Heart right ventricle (tissue), 16 donors: ENCODE data around the gene NBDY. TPM values are rescaled to one million over a fixed set of nuclear protein-coding genes. Genes with fewer than 3 reads are reported as not detected.

ENCODE experiments used
- ATAC-seq, 8 donors: fragments of 200-7000 bp; cut with Tn5 transposase; one replicate each; pipeline ENCODE4 v1.9.1; 2020; ENCODE audit warnings: mild to moderate bottlenecking in 8 of 8, moderate library complexity in 8 of 8, moderate number of reproducible peaks in 1 of 8
- DNase-seq, 2 donors: peaks; one replicate each; pipeline ENCODE4 v3.0.0-alpha.2; 2020
- H3K27ac ChIP-seq, 10 donors: fragments of 200-600 bp; sonication (generic) in 2 of 10; one replicate each; pipeline versions ENCODE4 v1.5.0 to v1.8.0; 2020 to 2022; ENCODE audit warnings: mild to moderate bottlenecking in 3 of 10
- H3K27me3 ChIP-seq, 7 donors: fragments of 200-600 bp; one replicate each; pipeline ENCODE4 v1.8.0; 2021 to 2022; ENCODE audit warnings: mild to moderate bottlenecking in 2 of 7
- H3K36me3 ChIP-seq, 9 donors: fragments of 200-600 bp; sonication (generic) in 1 of 9; one replicate each; pipeline versions ENCODE4 v1.5.0 to v1.8.0; 2020 to 2022; ENCODE audit warnings: mild to moderate bottlenecking in 2 of 9
- H3K4me1 ChIP-seq, 9 donors: fragments of 200-600 bp; sonication (generic) in 1 of 9; one replicate each; pipeline versions ENCODE4 v1.5.0 to v1.8.0; 2020 to 2022; ENCODE audit warnings: mild to moderate bottlenecking in 4 of 9
- H3K4me3 ChIP-seq, 10 donors: fragments of 200-600 bp; sonication (generic) in 2 of 10; one replicate each; pipeline versions ENCODE4 v1.5.0 to v1.8.0; 2020 to 2022; ENCODE audit warnings: mild to moderate bottlenecking in 7 of 10, moderate library complexity in 2 of 10
- H3K9me3 ChIP-seq, 11 donors: fragments of 200-600 bp in 10 of 11; sonication (generic) in 2 of 11; one replicate each; pipeline versions ENCODE4 v1.5.0 to v1.8.0; 2013 to 2022; ENCODE audit warnings: mild to moderate bottlenecking in 2 of 11, control low read depth in 1 of 11, moderate library complexity in 1 of 11
- CTCF ChIP-seq, 9 donors: fragments of 200-600 bp; sonication (generic) in 2 of 9; IDR thresholded peaks; one replicate each; pipeline versions ENCODE4 v1.5.0 to v1.8.0; 2021 to 2022; ENCODE audit warnings: antibody characterized with exemption in 9 of 9, mild to moderate bottlenecking in 5 of 9, moderate library complexity in 1 of 9
- WGBS, 2 donors: extraction: QIAGEN DNeasy Blood & Tissue Kit; methylation state at CpG; one replicate each; pipeline ENCODE4 v1.1.7; 2013; ENCODE audit warnings: inconsistent platforms in 1 of 2; 5-methylcytosine and 5-hydroxymethylcytosine counted together
- intact Hi-C, 10 donors: fragments of 100-400 bp; cut with DNase I; formaldehyde crosslinking; loops; one replicate each; pipeline versions ENCODE4 v1.11.1 to v1.14.2; 2022
- polyA plus RNA-seq, 2 donors: library from polyadenylated mRNA; stranded (reverse); fragments of 200-250 nt; gene quantifications; one replicate each; pipeline ENCODE4 v1.2.3, GENCODE V29; 2013
- total RNA-seq, 10 donors: library from RNA; stranded (reverse); fragmentation: NEBNext Ultra II Directional in 3 of 10; extraction: Animal tissue kit (Norgen Biotek cat#: 25700) in 3 of 10; gene quantifications; one replicate each; pipeline versions ENCODE4 v1.2.1 to v1.2.4, GENCODE V29; 2021 to 2023
- donor health status: Arrhythmogenic right ventricular cardiomyopathy.
- donor health status: ischemic (EF 13 %, LVEDD 7.1; RV severe dilation, severe dysfunction).
- donor health status: healthy with polysubstance abuse.
- donor health status: DM: no; HTN: yes; CAD: no.
- donor health status: DM: no; HTN: no; CAD: no.
- donor health status: ischemic (EF 25% LVEDD 6.9; RV normal size, moderate dysfunction).
- donor health status: ischemic (EF 25% LVEDD 5.7; RV mildly dilated, moderate dysfunction).
- donor health status: healthy.
- donor health status: DM: yes; HTN: yes; CAD: no.
- donor health status: Ischemic cardiomyopathy.
- donor health status: ischemic (EF 35%, LVEDD 5.7; RV mildly dilated, moderate dysfunction).
- donor health status: nonischemic (EF 11% LVEDD 7.7; RV severe dilation, severe dysfunction).
- donor health status: DM: yes; HTN: yes; CAD: no.
- donor health status: PGD.
- donor health status: ischemic (EF 29% LVEDD 5.4; RV normal size, mild dysfunction).
- donor health status: nonischemic (EF 23%, LVEDD 6.1; RV moderate dilation, normal function).

NBDY gene
- total and polyA plus RNA-seq, 12 donors = 11.4 to 36.7 (median 25.7) TPM

GRCh38 chrX:56798866-56799758 is 70.1 kb downstream of the NBDY start:
- peaks cover 0 to 13% (median 0%) of the 10 kb centered on the region in 7 donors for H3K27me3 ChIP-seq
- no peak for DNase-seq
- H3K36me3 ChIP-seq = no peaks in the 10 kb centered on the region
- peak in 1 of 9 donors; percentile 29 for TF ChIP-seq CTCF (IDR thresholded peaks at IDR 0.05)
- peaks cover 0 to 19% (median 8%) of the 10 kb centered on the region in 9 donors for H3K4me1 ChIP-seq
- intact Hi-C loops = loop anchor here in 1 of 10 donors (2.0 kb wide), 1 partner anchor 182 kb away; no protein-coding TSS in a partner anchor
- H3K27ac ChIP-seq = no peak overlapping the region
- no peaks in the 10 kb centered on the region for H3K9me3 ChIP-seq
- WGBS, 2 donors = 90 to 91% methylated on average over 13 of the region's 13 CpGs
- ATAC-seq = peak in 1 of 8 donors; percentile 46
- H3K4me3 ChIP-seq = no peak overlapping the region

- 71 to 78% methylated on average over 3 of the region's 3 CpGs for WGBS, 2 donors
- no peak overlapping the region for H3K27ac ChIP-seq
- H3K9me3 ChIP-seq = no peaks in the 10 kb centered on the region
- intact Hi-C loops = loop anchor here in 2 of 10 donors (5.0 to 10.0 kb wide), 3 partner anchors 54 to 182 kb away; no protein-coding TSS in a partner anchor
- no peak for TF ChIP-seq CTCF (IDR thresholded peaks at IDR 0.05)
- H3K27me3 ChIP-seq = peaks cover 0 to 13% (median 0%) of the 10 kb centered on the region in 7 donors
- DNase-seq = no peak
- no peak overlapping the region for H3K4me3 ChIP-seq
- ATAC-seq = no peak
- peaks cover 0 to 20% (median 8%) of the 10 kb centered on the region in 9 donors for H3K4me1 ChIP-seq
- H3K36me3 ChIP-seq = no peaks in the 10 kb centered on the region
These were observed 71.3 kb downstream of the NBDY start for GRCh38 chrX:56800307-56800706.

GRCh38 chrX:56800801-56801200 is 71.8 kb downstream of the NBDY start:
- peaks cover 0 to 13% (median 0%) of the 10 kb centered on the region in 7 donors for H3K27me3 ChIP-seq
- H3K27ac ChIP-seq = no peak overlapping the region
- no peak for DNase-seq
- no peak for TF ChIP-seq CTCF (IDR thresholded peaks at IDR 0.05)
- H3K9me3 ChIP-seq = no peaks in the 10 kb centered on the region
- 59 to 71% methylated on average over 7 of the region's 7 CpGs for WGBS, 2 donors
- no peaks in the 10 kb centered on the region for H3K36me3 ChIP-seq
- ATAC-seq = no peak
- no peak overlapping the region for H3K4me3 ChIP-seq
- peaks cover 0 to 20% (median 8%) of the 10 kb centered on the region in 9 donors for H3K4me1 ChIP-seq
- intact Hi-C loops = loop anchor here in 2 of 10 donors (5.0 to 10.0 kb wide), 3 partner anchors 54 to 182 kb away; no protein-coding TSS in a partner anchor

GRCh38 chrX:56802428-56802827 is 73.4 kb downstream of the NBDY start:
- 92 to 93% methylated on average over 4 of the region's 4 CpGs for WGBS, 2 donors
- Histone ChIP-seq H3K9me3 (no peaks in the 10 kb centered on the region), H3K4me3 (peak overlapping the region in 2 of 10 donors; percentile 42 to 64), H3K4me1 (peaks cover 0 to 18% (median 8%) of the 10 kb centered on the region in 9 donors), H3K27ac (no peak overlapping the region), H3K27me3 (peaks cover 0 to 12% (median 0%) of the 10 kb centered on the region in 7 donors), H3K36me3 (no peaks in the 10 kb centered on the region)
- ATAC-seq (no peak), DNase-seq (no peak)
- intact Hi-C loops = loop anchor here in 2 of 10 donors (5.0 to 10.0 kb wide), 3 partner anchors 52 to 180 kb away; no protein-coding TSS in a partner anchor
- TF ChIP-seq CTCF (IDR thresholded peaks at IDR 0.05) = no peak
